22Rv1 (cell line): ENCODE data around the gene ATP8B1.

Source experiments
- ZFX ChIP-seq: fragments of 450-650 bp; IDR thresholded peaks from 2 replicates; pipeline ENCODE4 v1.6.1; 2017; ENCODE audit warnings: antibody characterized with exemption, borderline replicate concordance
- TF ChIP-seq, protein P1 (sequence below): fragments of 450-650 bp; IDR thresholded peaks from 2 replicates; pipeline ENCODE4 v1.5.1; 2017; ENCODE audit warnings: mild to moderate bottlenecking

DNA sequence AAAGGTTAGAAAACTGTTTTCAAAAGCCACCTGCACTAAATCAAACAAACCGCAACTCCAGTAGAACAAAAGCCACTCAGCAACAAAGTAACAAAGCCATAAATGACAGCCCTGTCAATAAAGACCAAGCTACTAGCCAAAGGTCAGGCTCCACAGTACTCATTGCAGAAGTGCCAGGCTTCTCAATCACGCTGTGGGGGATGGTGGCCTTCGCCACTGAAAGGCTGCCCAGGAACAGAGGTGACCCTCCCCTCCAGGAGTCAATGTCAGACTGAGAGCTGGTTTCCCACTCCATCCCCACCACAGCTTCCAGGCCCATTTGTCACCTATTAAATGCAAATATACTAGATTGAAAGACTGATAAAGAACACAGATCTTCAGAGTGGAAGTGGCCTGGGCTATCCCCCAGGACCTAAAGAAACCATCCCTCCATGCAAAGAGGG, 5.9 kb downstream of the ATP8B1 start:
- TF ChIP-seq, protein P1, sequence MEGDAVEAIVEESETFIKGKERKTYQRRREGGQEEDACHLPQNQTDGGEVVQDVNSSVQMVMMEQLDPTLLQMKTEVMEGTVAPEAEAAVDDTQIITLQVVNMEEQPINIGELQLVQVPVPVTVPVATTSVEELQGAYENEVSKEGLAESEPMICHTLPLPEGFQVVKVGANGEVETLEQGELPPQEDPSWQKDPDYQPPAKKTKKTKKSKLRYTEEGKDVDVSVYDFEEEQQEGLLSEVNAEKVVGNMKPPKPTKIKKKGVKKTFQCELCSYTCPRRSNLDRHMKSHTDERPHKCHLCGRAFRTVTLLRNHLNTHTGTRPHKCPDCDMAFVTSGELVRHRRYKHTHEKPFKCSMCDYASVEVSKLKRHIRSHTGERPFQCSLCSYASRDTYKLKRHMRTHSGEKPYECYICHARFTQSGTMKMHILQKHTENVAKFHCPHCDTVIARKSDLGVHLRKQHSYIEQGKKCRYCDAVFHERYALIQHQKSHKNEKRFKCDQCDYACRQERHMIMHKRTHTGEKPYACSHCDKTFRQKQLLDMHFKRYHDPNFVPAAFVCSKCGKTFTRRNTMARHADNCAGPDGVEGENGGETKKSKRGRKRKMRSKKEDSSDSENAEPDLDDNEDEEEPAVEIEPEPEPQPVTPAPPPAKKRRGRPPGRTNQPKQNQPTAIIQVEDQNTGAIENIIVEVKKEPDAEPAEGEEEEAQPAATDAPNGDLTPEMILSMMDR: no peak
- no peak for TF ChIP-seq ZFX
